Measurements from ENCODE around the gene SRRM1. TPM values are rescaled to one million over a fixed set of nuclear protein-coding genes. Genes with fewer than 3 reads are reported as not detected.

SRRM1 gene
- total RNA-seq, 1 donor from 2014 or later: 199 TPM

GRCh38 chr1:24620678-24621077 is 22.4 kb upstream of the SRRM1 start:
- no peak for TF ChIP-seq CTCF (IDR thresholded peaks at IDR 0.05; ENCODE audit: unreplicated experiment)
- Mint-ChIP-seq H3K36me3 (ENCODE audit: insufficient read depth) (peaks cover under 1% of the 10 kb centered on the region), H3K27me3 (no peaks in the 10 kb centered on the region), H3K9me3 (ENCODE audit: low read depth) (peaks cover 6% of the 10 kb centered on the region), H3K27ac (no peak overlapping the region), H3K4me3 (ENCODE audit: low read depth) (no peak overlapping the region), H3K4me1 (ENCODE audit: low read depth) (peaks cover 14% of the 10 kb centered on the region)
- DNase-seq (ENCODE audit: low spot score, unreplicated experiment): no peak

GRCh38 chr1:24621121-24621520 is 22.0 kb upstream of the SRRM1 start:
- H3K9me3 Mint-ChIP-seq (ENCODE audit: low read depth): peaks cover 4% of the 10 kb centered on the region
- TF ChIP-seq CTCF (IDR thresholded peaks at IDR 0.05; ENCODE audit: unreplicated experiment): no peak
- H3K27me3 Mint-ChIP-seq: no peaks in the 10 kb centered on the region
- no peak for DNase-seq (ENCODE audit: low spot score, unreplicated experiment)
- no peak overlapping the region for H3K27ac Mint-ChIP-seq
- H3K36me3 Mint-ChIP-seq (ENCODE audit: insufficient read depth): no peaks in the 10 kb centered on the region
- no peak overlapping the region for H3K4me3 Mint-ChIP-seq (ENCODE audit: low read depth)
- peaks cover 14% of the 10 kb centered on the region for H3K4me1 Mint-ChIP-seq (ENCODE audit: low read depth)

- Mint-ChIP-seq H3K4me1 (ENCODE audit: low read depth) (peaks cover 14% of the 10 kb centered on the region), H3K4me3 (ENCODE audit: low read depth) (no peak overlapping the region), H3K9me3 (ENCODE audit: low read depth) (peaks cover 4% of the 10 kb centered on the region), H3K27ac (no peak overlapping the region), H3K27me3 (no peaks in the 10 kb centered on the region), H3K36me3 (ENCODE audit: insufficient read depth) (no peaks in the 10 kb centered on the region)
- TF ChIP-seq CTCF (IDR thresholded peaks at IDR 0.05; ENCODE audit: unreplicated experiment): no peak
- DNase-seq (ENCODE audit: low spot score, unreplicated experiment): no peak
Observed at GRCh38 chr1:24622218-24622617, 20.9 kb upstream of the SRRM1 start.

GRCh38 chr1:24632832-24633175 is 10.3 kb upstream of the SRRM1 start:
- DNase-seq (ENCODE audit: low spot score, unreplicated experiment): no peak
- Mint-ChIP-seq H3K9me3 (ENCODE audit: low read depth) (peaks cover 2% of the 10 kb centered on the region), H3K36me3 (ENCODE audit: insufficient read depth) (no peaks in the 10 kb centered on the region), H3K4me3 (ENCODE audit: low read depth) (no peak overlapping the region), H3K27me3 (peaks cover 10% of the 10 kb centered on the region), H3K27ac (peak overlapping the region; percentile 54), H3K4me1 (ENCODE audit: low read depth) (peaks cover 15% of the 10 kb centered on the region)
- no peak for TF ChIP-seq CTCF (IDR thresholded peaks at IDR 0.05; ENCODE audit: unreplicated experiment)

- Mint-ChIP-seq H3K27me3 (peaks cover 10% of the 10 kb centered on the region), H3K9me3 (ENCODE audit: low read depth) (peaks cover 2% of the 10 kb centered on the region), H3K4me1 (ENCODE audit: low read depth) (peaks cover 19% of the 10 kb centered on the region), H3K36me3 (ENCODE audit: insufficient read depth) (no peaks in the 10 kb centered on the region), H3K4me3 (ENCODE audit: low read depth) (no peak overlapping the region), H3K27ac (no peak overlapping the region)
- peak; percentile 60 for TF ChIP-seq CTCF (IDR thresholded peaks at IDR 0.05; ENCODE audit: unreplicated experiment)
- DNase-seq (ENCODE audit: low spot score, unreplicated experiment): no peak
Observed at GRCh38 chr1:24635195-24635843, 7.8 kb upstream of the SRRM1 start.

Measured in progenitor cell of endocrine pancreas (in vitro differentiated cells).